GM23338 (cell line): ENCODE measurements around the gene PCLO. TPM values are rescaled to one million over a fixed set of nuclear protein-coding genes. Genes with fewer than 3 reads are reported as not detected.
A peak's percentile ranks its signal among the peaks of the same experiment; 100 is the strongest.

ENCODE experiments used
- ATAC-seq: fragments of 200-7000 bp; cut with Tn5 transposase; 3 replicates; pipeline ENCODE4 v1.9.1; 2020
- DNase-seq: peaks from one replicate; pipeline ENCODE4 v3.0.0-alpha.2; 2015; ENCODE audit warnings: low spot score
- H2AFZ ChIP-seq: fragments of 200-600 bp; sonication (generic); 2 replicates; pipeline ENCODE4 v1.8.0; 2016; ENCODE audit warnings: antibody characterized with exemption, mild to moderate bottlenecking, moderate library complexity
- H3F3A ChIP-seq: fragments of 200-600 bp; sonication (generic); replicated peaks from 2 replicates; pipeline ENCODE4 v1.8.0; 2017; ENCODE audit warnings: antibody characterized with exemption, mixed run types, low read depth
- H3K27ac ChIP-seq: fragments of 200-600 bp; sonication (generic); 2 replicates; pipeline ENCODE4 v1.6.1; 2016; ENCODE audit warnings: low read depth
- H3K27me3 ChIP-seq: fragments of 200-600 bp; sonication (generic); 2 replicates; pipeline ENCODE4 v1.8.0; 2016; ENCODE audit warnings: mild to moderate bottlenecking, mixed run types, moderate library complexity; ENCODE audit not compliant: insufficient read depth
- H3K36me3 ChIP-seq: fragments of 200-600 bp; sonication (generic); 2 replicates; pipeline ENCODE4 v1.8.0; 2016; ENCODE audit warnings: mild to moderate bottlenecking; ENCODE audit not compliant: insufficient read depth
- H3K4me1 ChIP-seq: fragments of 200-600 bp; sonication (generic); 2 replicates; pipeline ENCODE4 v1.8.0; 2016; ENCODE audit warnings: mild to moderate bottlenecking, moderate library complexity; ENCODE audit not compliant: insufficient read depth
- H3K4me2 ChIP-seq: fragments of 200-600 bp; sonication (generic); 2 replicates; pipeline ENCODE4 v1.7.1; 2017; ENCODE audit warnings: mixed run types
- H3K4me3 ChIP-seq: fragments of 200-600 bp; sonication (generic); 2 replicates; pipeline ENCODE4 v1.6.1; 2016; ENCODE audit warnings: mixed run types
- H3K79me2 ChIP-seq: fragments of 200-600 bp; sonication (generic); replicated peaks from 2 replicates; pipeline ENCODE4 v1.8.0; 2017; ENCODE audit warnings: mild to moderate bottlenecking; ENCODE audit not compliant: insufficient read depth
- H3K9me2 ChIP-seq: fragments of 200-600 bp; sonication (generic); 2 replicates; pipeline ENCODE4 v1.8.0; 2017; ENCODE audit not compliant: insufficient read depth
- H4K20me1 ChIP-seq: fragments of 200-600 bp; sonication (generic); replicated peaks from 2 replicates; pipeline ENCODE4 v1.8.0; 2017; ENCODE audit warnings: mild to moderate bottlenecking; ENCODE audit not compliant: insufficient read depth
- H3K27ac Mint-ChIP-seq: 2 replicates; pipeline ENCODE4 v1.8.0; 2020; ENCODE audit warnings: inconsistent platforms, mild to moderate bottlenecking, moderate library complexity, mixed read lengths
- H3K27me3 Mint-ChIP-seq: 3 replicates; pipeline ENCODE4 v1.8.0; 2022; ENCODE audit warnings: low read depth, mild to moderate bottlenecking, moderate library complexity, mixed read lengths, inconsistent platforms; ENCODE audit not compliant: insufficient read depth, poor library complexity
- H3K36me3 Mint-ChIP-seq: 3 replicates; pipeline ENCODE4 v1.8.0; 2021; ENCODE audit warnings: low read depth, mild to moderate bottlenecking, inconsistent platforms, moderate library complexity, mixed read lengths
- H3K4me1 Mint-ChIP-seq: 3 replicates; pipeline ENCODE4 v1.8.0; 2020; ENCODE audit warnings: mild to moderate bottlenecking, inconsistent platforms, mixed read lengths
- H3K4me3 Mint-ChIP-seq: 3 replicates; pipeline ENCODE4 v1.8.0; 2021; ENCODE audit warnings: moderate library complexity, mild to moderate bottlenecking, inconsistent platforms, mixed read lengths
- H3K9me3 Mint-ChIP-seq: 3 replicates; pipeline ENCODE4 v1.8.0; 2020; ENCODE audit warnings: moderate library complexity, mild to moderate bottlenecking, inconsistent platforms, mixed read lengths
- CREB1 ChIP-seq: fragments of 250-450 bp; sonication (Bioruptor Pico); IDR thresholded peaks from 2 replicates; pipeline ENCODE4 v1.5.0; 2020; ENCODE audit warnings: low read depth, mild to moderate bottlenecking, moderate library complexity
- EZH2 ChIP-seq: fragments of 200-600 bp; sonication (generic); IDR thresholded peaks from one replicate; pipeline ENCODE4 v1.8.0; 2017; ENCODE audit warnings: antibody characterized with exemption, mild to moderate bottlenecking, low read depth; ENCODE audit not compliant: unreplicated experiment
- EZH2phosphoT487 ChIP-seq: fragments of 200-600 bp; sonication (generic); IDR thresholded peaks from one replicate; pipeline ENCODE4 v1.8.1; 2018; ENCODE audit warnings: antibody characterized with exemption; ENCODE audit not compliant: unreplicated experiment
- JUNB ChIP-seq: IDR thresholded peaks from one replicate; pipeline ENCODE4 v1.6.1; 2016; ENCODE audit warnings: antibody characterized with exemption; ENCODE audit not compliant: unreplicated experiment
- NANOG ChIP-seq: IDR thresholded peaks from 2 replicates; pipeline ENCODE4 v1.6.1; 2016; ENCODE audit warnings: antibody characterized with exemption, borderline replicate concordance
- REST ChIP-seq: IDR thresholded peaks from one replicate; pipeline ENCODE4 v1.6.1; 2018; ENCODE audit warnings: antibody characterized with exemption; ENCODE audit not compliant: unreplicated experiment
- STAT1 ChIP-seq: IDR thresholded peaks from one replicate; pipeline ENCODE4 v1.6.1; 2016; ENCODE audit warnings: antibody characterized with exemption; ENCODE audit not compliant: unreplicated experiment
- ZNF114 ChIP-seq: fragments of 250-450 bp; sonication (Bioruptor Pico); IDR thresholded peaks from 2 replicates; pipeline ENCODE4 v1.5.0; 2020; ENCODE audit warnings: mild to moderate bottlenecking, moderate library complexity
- ZNF331 ChIP-seq: fragments of 250-450 bp; sonication (Bioruptor Pico); IDR thresholded peaks from 2 replicates; pipeline ENCODE4 v1.5.0; 2020; ENCODE audit warnings: low read depth, mild to moderate bottlenecking, moderate library complexity
- ZNF462 ChIP-seq: fragments of 250-450 bp; sonication (Bioruptor Pico); IDR thresholded peaks from 2 replicates; pipeline ENCODE4 v1.5.0; 2020; ENCODE audit warnings: mild to moderate bottlenecking, moderate library complexity
- polyA plus RNA-seq: library from polyadenylated mRNA; unstranded; fragments of >200 nt; fragmentation: Nextera tagmentation; extraction: Ambion mirVana; gene quantifications from 2 replicates; pipeline ENCODE4 v1.2.1, GENCODE V29; 2016
- total RNA-seq: library from RNA; depleted of rRNA; stranded (reverse); fragments of >200 nt; shearing (Covaris generic); gene quantifications from 2 replicates; pipeline ENCODE4 v1.2.3, GENCODE V29; 2014

Gene PCLO
- total and polyA plus RNA-seq, 2 experiments from 2014 or later = 7.4 to 9.1 TPM

GRCh38 chr7:82945056-82945455 is 217.6 kb downstream of the PCLO start:
- no peak overlapping the region for H3K4me3 ChIP-seq
- Mint-ChIP-seq H3K27ac (peak overlapping the region; percentile 26; the same call in 1 of the 2 replicates), H3K4me3 (no peak overlapping the region), H3K4me1 (no peaks in the 10 kb centered on the region), H3K9me3 (no peaks in the 10 kb centered on the region), H3K36me3 (no peaks in the 10 kb centered on the region), H3K27me3 (peaks cover 1% of the 10 kb centered on the region)
- no peaks in the 10 kb centered on the region for H3F3A ChIP-seq
- H3K36me3 ChIP-seq = no peaks in the 10 kb centered on the region
- H3K79me2 ChIP-seq = no peaks in the 10 kb centered on the region
- H3K4me2 ChIP-seq = no peak overlapping the region
- TF ChIP-seq ZNF462 (CRISPR knock-in tag) (no peak), REST (no peak), JUNB (no peak), NANOG (no peak), CREB1 (CRISPR knock-in tag) (no peak), EZH2 (no peak), EZH2phosphoT487 (no peak), STAT1 (no peak), ZNF114 (no peak), ZNF331 (CRISPR knock-in tag) (no peak)
- 0 out of 2 replicates have a peak, but pooled peaks cover 2% of the 10 kb centered on the region for H3K9me2 ChIP-seq
- no peaks in the 10 kb centered on the region for H3K4me1 ChIP-seq
- DNase-seq (no peak), ATAC-seq (no peak)
- no peaks in the 10 kb centered on the region for H3K27me3 ChIP-seq
- no peak overlapping the region for H2AFZ ChIP-seq
- H4K20me1 ChIP-seq = no peaks in the 10 kb centered on the region
- no peak overlapping the region for H3K27ac ChIP-seq
